Hepatic stellate cell (primary cell): Measurements from ENCODE around the gene IPO4.
A peak's percentile ranks its signal among the peaks of the same experiment; 100 is the strongest.

ENCODE experiments used
- DNase-seq: peaks from one replicate; pipeline ENCODE4 v3.0.0; 2011; ENCODE audit warnings: low spot score

The IPO4 gene

DNA sequence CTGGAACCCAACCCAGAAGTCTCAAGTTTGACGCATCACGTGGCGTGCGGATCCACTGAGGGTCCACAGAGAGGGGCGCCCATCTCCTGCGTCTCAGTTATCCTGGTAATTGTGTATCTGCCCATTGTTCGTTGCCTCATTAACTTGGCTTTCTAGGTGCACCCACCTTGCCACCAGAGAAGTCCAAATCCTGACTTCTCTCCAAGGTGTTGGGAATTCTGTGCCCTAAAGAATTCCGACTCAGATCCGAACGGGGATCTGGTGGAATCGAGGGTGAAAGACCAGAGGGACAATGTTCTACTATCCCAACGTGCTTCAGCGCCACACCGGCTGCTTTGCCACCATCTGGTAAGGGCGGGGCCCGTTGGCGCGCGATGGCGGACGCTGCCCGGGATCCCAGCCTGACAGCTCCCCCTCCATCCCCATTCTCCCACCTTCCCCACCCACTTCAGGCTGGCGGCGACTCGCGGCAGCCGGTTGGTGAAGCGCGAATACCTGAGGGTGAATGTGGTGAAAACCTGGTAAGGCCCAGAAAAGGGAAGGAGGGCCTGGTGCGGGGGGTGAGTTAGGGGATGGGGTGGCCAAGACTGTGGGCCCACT is 16.3 kb downstream of the IPO4 start:
- no peak for DNase-seq

DNA sequence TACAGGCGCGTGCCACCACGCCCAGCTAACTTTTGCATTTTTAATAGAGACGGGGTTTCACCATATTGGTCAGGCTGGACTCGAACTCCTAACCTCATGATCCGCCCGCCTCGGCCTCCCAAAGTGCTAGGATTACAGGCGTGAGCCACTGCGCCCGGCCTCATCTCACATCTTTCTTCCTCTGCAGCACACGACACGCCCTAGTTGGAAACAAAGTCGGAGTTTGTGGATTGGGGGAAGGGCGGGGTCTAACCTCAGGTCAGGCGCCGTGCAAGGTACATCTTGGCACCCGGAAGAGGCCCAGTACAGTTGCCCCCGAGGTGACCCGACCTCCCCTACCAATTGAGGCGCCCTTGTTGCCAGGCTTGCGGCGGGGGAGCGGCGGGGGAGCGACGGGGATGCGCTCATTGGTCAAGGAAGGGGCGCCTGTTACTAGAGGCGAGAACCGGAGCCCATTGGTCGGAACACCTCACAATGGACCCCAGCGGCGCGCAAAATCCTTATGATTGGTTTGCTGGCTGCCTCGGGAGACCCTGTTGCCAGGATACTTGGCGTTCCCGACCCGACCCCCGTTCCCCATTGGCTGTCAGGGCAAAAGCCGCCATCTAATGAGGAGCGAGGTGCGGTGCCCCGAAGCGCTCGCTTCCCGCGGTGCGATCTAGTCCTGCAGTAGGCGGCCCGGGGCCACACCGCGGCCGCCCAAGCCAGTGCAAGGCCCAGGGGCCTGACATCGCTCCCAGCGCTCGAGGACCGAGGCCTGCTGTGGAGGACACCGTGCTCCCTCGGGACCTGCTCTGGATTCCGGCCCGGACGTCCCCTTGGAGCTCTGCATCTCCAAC is 17.0 kb downstream of the IPO4 start, which contains the start of gene REC8:
REC8 (plus strand) TSS at position 659 of the 839 bp plus-strand sequence. CDS start 473 bp downstream, outside the sequence.
- no peak for DNase-seq

DNA sequence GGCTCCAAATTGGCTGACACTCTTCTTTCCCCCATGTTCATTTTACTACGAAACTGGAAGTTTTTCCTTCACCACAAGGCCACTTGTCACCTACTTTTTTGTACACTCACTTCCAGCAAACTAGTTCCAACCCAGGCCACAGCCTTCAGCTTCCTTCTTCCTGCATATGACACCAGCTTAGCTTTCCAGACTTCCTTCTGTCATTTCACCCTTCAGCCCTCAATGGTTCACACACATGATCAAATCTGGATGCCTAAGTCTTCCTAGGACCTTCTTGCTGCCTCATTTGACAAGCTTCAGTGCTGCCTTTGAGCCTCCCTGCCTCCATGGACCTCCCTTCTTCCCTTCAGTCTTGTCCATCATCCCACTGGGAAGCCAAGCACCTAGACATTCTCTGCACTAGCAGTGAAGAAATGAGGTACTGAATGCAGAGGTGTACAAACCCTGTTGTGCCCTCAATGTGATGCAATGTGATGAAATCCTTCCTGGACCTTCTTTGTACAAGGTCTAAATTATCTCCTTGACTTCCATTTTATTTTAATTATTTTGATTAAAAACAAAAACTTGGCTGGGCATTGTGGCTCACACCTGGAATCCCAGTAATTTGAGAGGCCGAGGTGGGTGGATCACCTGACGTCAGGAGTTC is 21.0 kb downstream of the IPO4 start:
- no peak for DNase-seq

DNA sequence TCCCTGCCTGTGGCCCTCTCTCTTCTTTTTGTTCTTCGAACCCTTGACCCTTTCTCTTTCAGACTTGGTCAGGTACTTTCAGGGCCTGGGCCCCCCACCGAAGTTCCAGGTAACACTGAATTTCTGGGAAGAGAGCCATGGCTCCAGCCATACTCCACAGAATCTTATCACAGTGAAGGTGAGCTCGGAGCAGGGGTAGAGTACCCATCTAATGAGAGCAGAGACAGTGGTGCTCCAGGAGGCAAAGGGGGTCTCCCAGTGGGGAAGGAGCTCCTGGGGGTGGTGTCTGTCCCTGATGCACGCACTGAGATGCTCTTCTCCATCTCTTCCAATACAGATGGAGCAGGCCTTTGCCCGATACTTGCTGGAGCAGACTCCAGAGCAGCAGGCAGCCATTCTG is 22.8 kb downstream of the IPO4 start:
- no peak for DNase-seq

DNA sequence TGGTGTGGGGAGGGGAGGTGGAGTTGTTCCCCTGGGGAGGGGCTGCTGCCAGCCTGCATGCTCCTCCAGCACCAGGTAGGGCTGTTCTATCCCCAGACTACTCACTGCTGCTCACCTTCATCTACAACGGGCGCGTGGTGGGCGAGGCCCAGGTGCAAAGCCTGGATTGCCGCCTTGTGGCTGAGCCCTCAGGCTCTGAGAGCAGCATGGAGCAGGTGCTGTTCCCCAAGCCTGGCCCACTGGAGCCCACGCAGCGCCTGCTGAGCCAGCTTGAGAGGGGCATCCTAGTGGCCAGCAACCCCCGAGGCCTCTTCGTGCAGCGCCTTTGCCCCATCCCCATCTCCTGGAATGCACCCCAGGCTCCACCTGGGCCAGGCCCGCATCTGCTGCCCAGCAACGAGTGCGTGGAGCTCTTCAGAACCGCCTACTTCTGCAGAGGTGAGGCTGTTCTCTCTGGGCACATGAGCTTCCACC is 24.1 kb downstream of the IPO4 start:
- DNase-seq: no peak

DNA sequence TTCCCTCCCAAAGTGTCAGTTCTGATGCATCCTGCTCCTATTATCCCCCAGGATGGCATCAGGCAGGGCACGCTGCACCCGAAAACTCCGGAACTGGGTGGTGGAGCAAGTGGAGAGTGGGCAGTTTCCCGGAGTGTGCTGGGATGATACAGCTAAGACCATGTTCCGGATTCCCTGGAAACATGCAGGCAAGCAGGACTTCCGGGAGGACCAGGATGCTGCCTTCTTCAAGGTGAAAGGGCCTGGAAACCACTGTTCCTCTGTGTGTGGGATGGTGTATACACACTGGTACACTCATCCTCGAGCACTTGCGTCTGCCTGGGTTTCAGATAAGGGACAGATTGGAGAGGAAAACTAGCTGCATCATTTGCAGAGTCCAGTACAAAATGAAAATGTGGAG is 26.5 kb downstream of the IPO4 start:
- peak; percentile 72 for DNase-seq

DNA sequence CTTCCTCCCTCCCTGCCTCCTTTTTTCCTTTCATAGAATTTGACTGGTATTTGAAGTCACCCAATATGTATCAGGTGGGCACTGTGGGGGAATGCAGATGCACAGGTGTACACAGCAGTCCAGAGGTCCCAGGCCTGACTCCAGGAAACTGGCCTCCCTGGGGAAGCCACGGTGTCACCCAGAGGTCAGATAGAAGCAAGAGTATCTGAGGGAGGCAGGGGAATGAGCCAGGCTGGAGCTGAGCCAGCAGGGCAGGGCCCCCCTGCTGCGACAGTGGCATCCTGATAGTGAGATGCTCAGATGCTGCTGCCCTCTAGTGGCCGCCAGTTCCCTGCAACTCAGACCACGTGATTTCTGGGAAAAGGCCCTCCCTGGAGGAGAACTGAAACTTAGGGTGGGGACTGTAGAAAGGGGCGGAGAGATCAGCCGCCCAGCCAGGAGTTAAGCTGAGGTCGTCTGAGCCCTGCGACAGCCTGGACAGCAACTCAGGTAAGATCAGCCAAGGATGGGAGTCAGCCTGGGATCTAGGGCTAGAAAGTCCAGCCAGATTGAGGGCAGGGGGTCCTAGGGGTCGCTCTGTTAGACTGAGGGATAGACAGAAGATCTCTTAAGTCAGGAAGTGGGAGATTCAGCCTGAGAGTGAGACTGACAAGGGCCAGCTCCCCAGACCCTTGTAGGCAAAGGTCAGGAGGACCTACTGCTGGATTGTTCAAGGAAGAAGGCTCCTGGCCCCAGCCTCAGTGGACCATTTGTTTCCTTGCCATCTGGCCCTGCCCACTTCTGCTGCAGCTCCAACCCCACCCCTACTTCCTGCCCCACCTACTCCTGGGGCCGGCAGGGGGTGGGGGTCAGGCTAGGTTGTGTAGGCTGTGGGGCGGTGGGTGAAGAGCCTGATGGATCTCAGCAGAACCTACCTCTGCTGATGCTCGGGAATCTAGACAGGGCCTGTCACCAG is 27.5 kb downstream of the IPO4 start, which contains the start of gene IRF9:
IRF9 (plus strand) TSS at position 416 of the 955 bp plus-strand sequence. CDS start 880 bp downstream, outside the sequence.
- DNase-seq: peak; percentile 98

DNA sequence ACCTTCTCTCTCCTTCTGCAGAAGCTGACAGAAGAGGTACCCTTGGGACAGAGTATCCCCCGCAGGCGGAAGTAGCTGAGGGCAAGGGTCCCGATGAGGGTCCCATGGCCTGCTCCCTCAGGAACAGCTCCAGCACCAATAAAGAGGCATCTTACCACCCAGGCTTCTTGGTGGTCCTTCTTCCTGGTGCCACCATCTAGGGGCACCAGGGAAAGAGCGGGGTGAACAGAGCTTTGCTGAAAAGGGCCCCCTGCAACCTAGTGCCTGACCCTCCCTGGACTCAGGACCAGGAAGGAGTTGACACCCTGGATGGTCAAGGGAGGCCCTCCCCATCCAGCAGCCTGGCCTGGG is 28.1 kb downstream of the IPO4 start:
- no peak for DNase-seq

DNA sequence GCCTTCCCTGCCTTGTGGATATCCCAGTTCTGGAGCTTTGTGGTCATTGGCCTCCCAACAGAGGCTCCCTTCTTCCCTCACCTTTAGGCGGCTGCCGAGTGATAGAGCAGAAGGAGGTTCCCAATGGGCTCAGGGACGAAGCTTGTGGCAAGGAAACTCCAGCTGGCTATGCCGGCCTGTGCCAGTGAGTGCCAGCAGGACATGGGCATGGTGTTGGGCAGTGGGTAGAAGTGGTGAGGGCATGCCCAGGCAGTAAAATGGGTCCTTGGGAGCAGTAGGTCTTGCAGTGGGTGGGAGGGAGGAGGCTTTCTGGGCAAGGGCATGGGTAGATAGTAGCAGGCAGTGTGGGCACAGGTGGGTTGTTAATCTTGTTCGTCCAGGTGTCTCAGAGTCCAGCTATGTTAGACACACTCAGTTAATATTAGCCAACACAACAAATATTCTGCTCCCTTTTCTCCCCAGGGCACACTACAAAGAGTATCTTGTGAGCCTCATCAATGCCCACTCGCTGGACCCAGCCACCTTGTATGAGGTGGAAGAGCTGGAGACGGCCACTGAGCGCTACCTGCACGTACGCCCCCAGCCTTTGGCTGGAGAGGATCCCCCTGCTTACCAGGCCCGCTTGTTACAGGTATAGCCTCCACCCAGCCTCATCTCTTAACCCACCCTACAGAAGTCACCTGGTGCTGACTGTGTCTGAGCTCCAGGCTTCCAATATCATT is 28.7 kb downstream of the IPO4 start:
- no peak for DNase-seq

DNA sequence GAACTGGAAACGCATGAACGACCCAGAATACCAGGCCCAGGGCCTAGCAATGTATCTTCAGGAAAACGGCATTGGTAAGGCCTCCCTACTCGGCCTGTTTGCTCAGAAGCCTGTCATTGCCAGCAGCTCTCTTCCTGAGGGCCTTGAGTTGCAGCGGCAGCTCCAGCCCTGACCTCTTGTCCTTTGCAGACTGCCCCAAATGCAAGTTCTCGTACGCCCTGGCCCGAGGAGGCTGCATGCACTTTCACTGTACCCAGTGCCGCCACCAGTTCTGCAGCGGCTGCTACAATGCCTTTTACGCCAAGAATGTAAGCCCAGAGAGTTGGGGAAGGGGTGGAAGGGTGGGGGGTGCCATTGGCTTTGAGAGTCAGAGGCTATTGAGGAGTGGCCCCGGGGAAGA is 31.3 kb downstream of the IPO4 start:
- no peak for DNase-seq

DNA sequence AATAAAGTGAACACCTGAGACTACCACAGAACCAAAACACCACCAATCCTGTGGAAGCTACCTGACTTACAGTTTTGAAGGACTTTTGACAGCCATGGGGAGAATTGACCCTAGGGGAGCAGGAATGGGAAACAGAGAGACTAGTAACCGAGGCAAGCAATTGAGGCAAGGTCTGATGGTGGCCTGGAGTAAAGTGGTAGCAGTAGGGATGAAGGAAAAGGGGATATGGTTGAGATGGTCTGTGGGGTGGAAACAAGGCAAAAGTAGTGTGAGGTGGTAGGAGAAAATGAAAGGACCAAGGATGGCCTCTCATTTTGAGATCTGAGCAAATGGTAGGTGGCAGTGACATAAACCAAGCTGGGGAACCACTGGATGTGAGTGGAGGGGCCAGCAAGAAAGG is 31.8 kb downstream of the IPO4 start:
- DNase-seq: no peak

DNA sequence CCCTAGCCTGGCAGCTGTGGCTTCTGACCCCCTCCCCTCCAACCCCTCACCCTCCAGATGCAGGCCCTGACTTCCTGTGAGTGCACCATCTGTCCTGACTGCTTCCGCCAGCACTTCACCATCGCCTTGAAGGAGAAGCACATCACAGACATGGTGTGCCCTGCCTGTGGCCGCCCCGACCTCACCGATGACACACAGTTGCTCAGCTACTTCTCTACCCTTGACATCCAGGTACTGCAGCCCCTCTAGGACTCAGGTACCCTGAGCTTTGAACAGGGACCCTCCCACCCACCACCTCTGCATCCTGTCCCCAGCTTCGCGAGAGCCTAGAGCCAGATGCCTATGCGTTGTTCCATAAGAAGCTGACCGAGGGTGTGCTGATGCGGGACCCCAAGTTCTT is 33.5 kb downstream of the IPO4 start:
- no peak for DNase-seq

DNA sequence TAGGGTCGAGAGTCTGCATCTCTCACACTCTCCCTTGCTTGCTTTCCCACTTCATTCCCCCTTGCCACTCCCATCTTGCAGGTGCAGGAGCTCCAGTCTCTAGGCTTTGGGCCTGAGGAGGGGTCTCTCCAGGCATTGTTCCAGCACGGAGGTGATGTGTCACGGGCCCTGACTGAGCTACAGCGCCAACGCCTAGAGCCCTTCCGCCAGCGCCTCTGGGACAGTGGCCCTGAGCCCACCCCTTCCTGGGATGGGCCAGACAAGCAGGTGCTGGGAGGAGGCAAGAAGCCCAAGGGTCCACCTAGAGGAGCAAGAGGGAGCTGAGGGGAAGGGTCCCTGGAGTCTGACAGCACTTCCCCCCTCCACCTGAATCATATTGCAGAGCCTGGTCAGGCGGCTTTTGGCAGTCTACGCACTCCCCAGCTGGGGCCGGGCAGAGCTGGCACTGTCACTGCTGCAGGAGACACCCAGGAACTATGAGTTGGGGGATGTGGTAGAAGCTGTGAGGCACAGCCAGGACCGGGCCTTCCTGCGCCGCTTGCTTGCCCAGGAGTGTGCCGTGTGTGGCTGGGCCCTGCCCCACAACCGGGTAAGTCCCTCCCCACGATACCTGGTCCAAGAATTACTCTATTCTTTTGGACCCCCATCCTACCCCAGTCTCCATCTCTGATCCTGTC is 37.1 kb downstream of the IPO4 start:
- no peak for DNase-seq

DNA sequence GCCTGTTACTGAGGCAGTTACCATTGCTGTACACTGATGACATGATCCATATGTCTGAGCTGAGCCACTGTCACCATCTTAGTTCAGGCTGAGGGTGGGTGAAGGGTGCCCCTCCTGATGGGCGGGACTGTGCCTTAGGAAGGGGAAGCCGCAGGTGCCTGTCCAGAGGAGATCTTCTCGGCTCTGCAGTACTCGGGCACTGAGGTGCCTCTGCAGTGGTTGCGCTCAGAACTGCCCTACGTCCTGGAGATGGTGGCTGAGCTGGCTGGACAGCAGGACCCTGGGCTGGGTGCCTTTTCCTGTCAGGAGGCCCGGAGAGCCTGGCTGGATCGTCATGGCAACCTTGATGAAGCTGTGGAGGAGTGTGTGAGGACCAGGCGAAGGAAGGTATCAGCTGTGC is 37.6 kb downstream of the IPO4 start:
- DNase-seq: no peak

DNA sequence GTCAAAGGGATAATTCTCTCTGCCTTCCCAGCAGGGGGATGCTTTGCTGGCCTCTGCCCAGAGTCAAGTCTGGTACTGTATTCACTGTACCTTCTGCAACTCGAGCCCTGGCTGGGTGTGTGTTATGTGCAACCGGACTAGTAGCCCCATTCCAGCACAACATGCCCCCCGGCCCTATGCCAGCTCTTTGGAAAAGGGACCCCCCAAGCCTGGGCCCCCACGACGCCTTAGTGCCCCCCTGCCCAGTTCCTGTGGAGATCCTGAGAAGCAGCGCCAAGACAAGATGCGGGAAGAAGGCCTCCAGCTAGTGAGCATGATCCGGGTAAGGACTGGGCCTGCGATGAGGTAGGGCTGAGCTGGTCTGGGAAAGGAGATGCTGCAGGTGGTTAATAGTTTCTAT is 38.0 kb downstream of the IPO4 start:
- no peak for DNase-seq

DNA sequence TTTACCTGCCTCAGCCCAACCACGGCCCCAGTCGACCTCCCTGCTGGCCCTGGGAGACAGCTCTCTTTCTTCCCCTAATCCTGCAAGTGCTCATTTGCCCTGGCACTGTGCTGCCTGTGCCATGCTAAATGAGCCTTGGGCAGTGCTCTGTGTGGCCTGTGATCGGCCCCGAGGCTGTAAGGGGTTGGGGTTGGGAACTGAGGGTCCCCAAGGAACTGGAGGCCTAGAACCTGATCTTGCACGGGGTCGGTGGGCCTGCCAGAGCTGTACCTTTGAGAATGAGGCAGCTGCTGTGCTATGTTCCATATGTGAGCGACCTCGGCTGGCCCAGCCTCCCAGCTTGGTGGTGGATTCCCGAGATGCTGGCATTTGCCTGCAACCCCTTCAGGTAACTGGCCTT is 38.6 kb downstream of the IPO4 start:
- DNase-seq: no peak

DNA sequence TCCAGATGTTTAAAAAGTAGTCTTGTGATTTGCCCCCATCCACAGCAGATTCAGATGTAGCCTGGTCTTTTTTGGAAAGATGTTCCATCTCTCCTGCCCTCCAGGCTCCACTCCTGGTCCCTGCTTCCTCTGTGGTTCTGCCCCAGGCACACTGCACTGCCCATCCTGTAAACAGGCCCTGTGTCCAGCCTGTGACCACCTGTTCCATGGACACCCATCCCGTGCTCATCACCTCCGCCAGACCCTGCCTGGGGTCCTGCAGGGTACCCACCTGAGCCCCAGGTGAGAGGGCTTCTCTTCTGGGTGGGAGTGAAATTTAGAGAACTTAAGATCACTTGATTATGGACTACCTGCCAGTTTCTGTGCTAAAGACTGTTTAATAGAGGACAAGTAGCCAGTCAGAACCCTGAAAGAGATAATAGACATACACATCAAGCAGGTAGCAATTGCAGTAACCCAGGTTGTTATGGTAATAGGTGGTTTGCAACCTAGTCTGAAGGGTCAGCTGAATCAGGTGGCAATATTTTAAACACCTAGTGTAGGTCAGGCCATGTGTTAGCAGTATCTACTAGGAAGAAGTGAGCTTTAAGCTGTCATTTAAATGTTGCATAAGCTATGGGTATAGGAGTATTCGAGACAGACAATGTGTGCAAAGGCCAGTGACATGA is 39.2 kb downstream of the IPO4 start:
- no peak for DNase-seq

DNA sequence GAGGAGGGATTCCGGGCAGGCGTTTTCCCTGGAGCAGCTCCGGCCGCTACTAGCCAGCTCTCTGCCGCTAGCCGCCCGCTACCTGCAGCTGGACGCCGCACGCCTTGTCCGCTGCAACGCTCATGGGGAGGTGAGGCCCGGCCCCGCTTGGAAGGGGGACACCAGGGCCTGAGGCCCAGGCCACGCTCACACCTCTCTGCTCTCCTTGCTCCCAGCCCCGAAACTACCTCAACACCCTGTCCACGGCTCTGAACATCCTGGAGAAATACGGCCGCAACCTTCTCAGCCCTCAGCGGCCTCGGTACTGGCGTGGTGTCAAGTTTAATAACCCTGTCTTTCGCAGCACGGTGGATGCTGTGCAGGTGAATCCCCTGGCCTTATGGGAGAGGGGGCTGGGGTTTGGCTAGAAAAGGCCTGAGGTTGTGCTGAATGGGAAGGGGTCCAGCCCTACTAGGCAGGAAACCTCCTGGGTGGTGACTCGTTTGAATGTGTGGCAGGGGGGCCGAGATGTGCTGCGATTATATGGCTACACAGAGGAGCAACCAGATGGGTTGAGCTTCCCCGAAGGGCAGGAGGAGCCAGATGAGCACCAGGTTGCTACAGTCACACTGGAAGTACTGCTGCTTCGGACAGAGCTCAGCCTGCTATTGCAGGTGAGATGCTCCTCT is 40.7 kb downstream of the IPO4 start:
- no peak for DNase-seq

DNA sequence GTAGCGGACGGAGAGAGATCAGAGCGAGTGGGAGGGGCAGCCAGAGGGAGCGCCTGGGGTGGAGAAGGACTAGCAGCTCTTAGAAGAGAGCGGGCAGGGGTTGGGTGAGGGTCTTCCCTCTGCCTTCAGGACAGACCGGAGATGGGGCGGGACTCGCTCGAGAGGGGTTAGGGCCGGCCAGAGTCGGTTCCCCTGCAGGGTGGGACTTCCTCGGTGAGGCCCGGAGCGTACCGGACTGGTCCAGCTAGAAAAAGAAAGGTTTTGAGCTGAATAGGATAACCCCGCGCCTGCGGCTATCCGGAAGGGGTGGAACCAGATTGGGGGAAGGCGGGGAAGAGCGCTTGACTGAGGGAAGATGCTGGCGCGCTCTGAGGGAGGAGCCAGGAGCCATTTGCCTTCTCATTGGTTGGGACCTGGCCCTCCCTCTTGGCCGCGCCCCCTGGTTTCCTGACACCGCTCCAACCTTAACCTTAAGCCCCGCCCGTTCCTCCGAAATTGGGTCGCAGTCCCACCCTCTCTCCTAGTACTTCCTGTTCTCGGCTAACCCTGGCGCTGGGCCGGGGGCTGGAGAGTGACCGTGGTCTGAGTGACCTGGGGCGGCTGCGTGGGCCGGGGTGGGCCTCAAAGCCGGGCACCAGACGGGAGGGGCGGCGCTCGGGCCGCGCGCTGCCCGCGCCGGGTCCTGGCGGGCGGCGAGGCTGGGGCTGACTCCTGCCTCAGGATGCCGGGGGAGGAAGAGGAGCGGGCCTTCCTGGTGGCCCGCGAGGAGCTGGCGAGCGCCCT is 41.4 kb downstream of the IPO4 start, which contains the start of gene RNF31:
RNF31 (plus strand) TSS at position 521 of the 783 bp plus-strand sequence; CDS start at position 722, 201 bp downstream.
- DNase-seq: peak; percentile 97
